Lung (tissue), 12 donors: ENCODE measurements around the gene RASA3. TPM values are rescaled to one million over a fixed set of nuclear protein-coding genes. Genes with fewer than 3 reads are reported as not detected.

Experiments
- ATAC-seq: fragments of 200-7000 bp; cut with Tn5 transposase; one replicate; pipeline ENCODE4 v1.9.1; 2020; ENCODE audit warnings: moderate number of reproducible peaks; ENCODE audit not compliant: insufficient read depth, low FRiP score
- DNase-seq, 3 donors: peaks; one replicate each; pipeline ENCODE4 v3.0.0-alpha.2; 2013 to 2017
- H3K27ac ChIP-seq, 2 donors: one replicate each; pipeline ENCODE4 v1.5.1; 2013; ENCODE audit warnings: mild to moderate bottlenecking in 2 of 2, moderate library complexity in 2 of 2, control low read depth in 1 of 2, inconsistent platforms in 1 of 2, low read depth in 1 of 2, low read length in 1 of 2
- H3K27me3 ChIP-seq, 3 donors: one replicate each; pipeline ENCODE4 v1.5.1; 2013; ENCODE audit warnings: low read length in 2 of 3; ENCODE audit not compliant: control insufficient read depth in 3 of 3, insufficient read depth in 3 of 3
- H3K36me3 ChIP-seq, 4 donors: one replicate each; pipeline ENCODE4 v1.5.1; 2013; ENCODE audit warnings: low read length in 4 of 4, mild to moderate bottlenecking in 1 of 4, moderate library complexity in 1 of 4; ENCODE audit not compliant: control insufficient read depth in 4 of 4, insufficient read depth in 4 of 4
- H3K4me1 ChIP-seq, 5 donors: one replicate each; pipeline ENCODE4 v1.5.1; 2013; ENCODE audit warnings: low read length in 5 of 5, mild to moderate bottlenecking in 2 of 5, moderate library complexity in 1 of 5; ENCODE audit not compliant: control insufficient read depth in 5 of 5, insufficient read depth in 5 of 5
- H3K4me3 ChIP-seq: one replicate; pipeline ENCODE4 v1.5.1; 2013; ENCODE audit warnings: mild to moderate bottlenecking, control low read depth, moderate library complexity
- H3K9ac ChIP-seq, 2 donors: one replicate each; pipeline ENCODE4 v1.5.1; 2013; ENCODE audit warnings: low read length in 2 of 2, control low read depth in 1 of 2; ENCODE audit not compliant: insufficient read depth in 1 of 2
- H3K9me3 ChIP-seq, 4 donors: one replicate each; pipeline ENCODE4 v1.5.1; 2013; ENCODE audit warnings: low read length in 3 of 4, mild to moderate bottlenecking in 1 of 4, moderate library complexity in 1 of 4; ENCODE audit not compliant: control insufficient read depth in 4 of 4, insufficient read depth in 3 of 4
- CTCF ChIP-seq: IDR thresholded peaks from 2 replicates; pipeline ENCODE4 v1.5.1; 2012; ENCODE audit warnings: mild to moderate bottlenecking; ENCODE audit errors: control extremely low read depth, extremely low read depth
- WGBS, 2 donors: extraction: QIAGEN DNeasy Blood & Tissue Kit; methylation state at CpG; one replicate each; pipeline ENCODE4 v1.1.7; 2013; 5-methylcytosine and 5-hydroxymethylcytosine counted together
- polyA plus RNA-seq, 2 donors: library from polyadenylated mRNA; stranded (reverse); fragments of 200-250 nt; gene quantifications; one replicate each; pipeline ENCODE4 v1.2.1, GENCODE V29; 2013
- total RNA-seq, 2 donors: library from RNA; depleted of rRNA in 1 of 2; stranded (reverse); fragments of >200 nt in 1 of 2; gene quantifications; one replicate each; pipeline ENCODE4 v1.2.1, GENCODE V29; 2014 to 2021
- donor health status: control.
- donor health status: control.
- donor health status: Bipolar disorder and iron deficiency.
- donor health status: healthy.
- donor health status: DM: yes; HTN: yes; CAD: no.

Gene RASA3
- total and polyA plus RNA-seq, 4 donors, result 7.4 to 22.8 (median 16.2) TPM

GRCh38 chr13:113980489-113981064, 151.8 kb downstream of the RASA3 start:
- H3K9me3 ChIP-seq, result no peaks in the 10 kb centered on the region
- H3K9ac ChIP-seq, result no peak overlapping the region
- H3K27ac ChIP-seq, result peak overlapping the region in 1 of 2 donors; percentile 8
- no peak for TF ChIP-seq CTCF
- H3K27me3 ChIP-seq, result no peaks in the 10 kb centered on the region
- ATAC-seq, result no peak
- peaks cover 0 to 6% (median 0%) of the 10 kb centered on the region in 5 donors for H3K4me1 ChIP-seq
- no peak for DNase-seq
- H3K4me3 ChIP-seq, result no peak overlapping the region
- 90 to 94% methylated on average over 12 of the region's 12 CpGs for WGBS, 2 donors
- peaks cover 0 to 31% (median 11%) of the 10 kb centered on the region in 4 donors for H3K36me3 ChIP-seq

GRCh38 chr13:113979791-113980471, 152.5 kb downstream of the RASA3 start:
- Histone ChIP-seq H3K4me3 (no peak overlapping the region), H3K4me1 (peaks cover 0 to 6% (median 0%) of the 10 kb centered on the region in 5 donors), H3K9me3 (no peaks in the 10 kb centered on the region), H3K27me3 (no peaks in the 10 kb centered on the region), H3K27ac (no peak overlapping the region), H3K9ac (no peak overlapping the region), H3K36me3 (peaks cover 0 to 33% (median 11%) of the 10 kb centered on the region in 4 donors)
- DNase-seq (no peak), ATAC-seq (no peak)
- no peak for TF ChIP-seq CTCF
- 93 to 96% methylated on average over 20 of the region's 20 CpGs for WGBS, 2 donors

GRCh38 chr13:113978741-113979481, 153.5 kb downstream of the RASA3 start:
- no peak for TF ChIP-seq CTCF
- Histone ChIP-seq H3K9ac (no peak overlapping the region), H3K36me3 (peaks cover 0 to 37% (median 13%) of the 10 kb centered on the region in 4 donors), H3K27ac (no peak overlapping the region), H3K27me3 (no peaks in the 10 kb centered on the region), H3K4me1 (peaks cover 0 to 6% (median 0%) of the 10 kb centered on the region in 5 donors), H3K9me3 (no peaks in the 10 kb centered on the region), H3K4me3 (no peak overlapping the region)
- DNase-seq (no peak), ATAC-seq (no peak)
- 92 to 96% methylated on average over 41 of the region's 41 CpGs for WGBS, 2 donors
